HEK293 (cell line): ENCODE results near the gene SEMA3F.

Experiments
- CTCF ChIA-PET: fragments of 350-600 bp; formaldehyde crosslinking; extraction: SDS; loops from one replicate; lab custom pipeline; 2021; ENCODE audit warnings: antibody characterized with exemption; lab: Yijun Ruan, JAX
- POLR2A ChIA-PET: fragments of 300-600 bp; formaldehyde crosslinking; extraction: SDS; loops from one replicate; lab custom pipeline; 2020; ENCODE audit warnings: antibody characterized with exemption, inconsistent platforms; lab: Yijun Ruan, JAX
- H3K27ac ChIP-seq: fragments of 200-500 bp; sonication (Bioruptor generic); 2 replicates; pipeline ENCODE4 v1.5.1; 2014; ENCODE audit warnings: low read depth, low read length, control low read depth, inconsistent platforms; ENCODE audit errors: extremely low read depth
- H3K36me3 ChIP-seq, 2 experiments: fragments of 200-500 bp in 1 of 2; sonication (Bioruptor generic) in 1 of 2; 1 replicate in 1 of 2; 2 replicates in 1 of 2; pipeline ENCODE4 v1.5.1; 2014 to 2017; ENCODE audit warnings: inconsistent platforms in 2 of 2, low read length in 2 of 2; ENCODE audit not compliant: control insufficient read depth in 2 of 2, insufficient read depth in 1 of 2
- H3K4me1 ChIP-seq: fragments of 200-500 bp; sonication (Bioruptor generic); 2 replicates; pipeline ENCODE4 v1.5.1; 2014; ENCODE audit warnings: mild to moderate bottlenecking, low read length, inconsistent platforms; ENCODE audit not compliant: control insufficient read depth, insufficient read depth
- H3K4me3 ChIP-seq: 2 replicates; pipeline ENCODE4 v1.5.1; 2011; ENCODE audit warnings: low read depth, mild to moderate bottlenecking, control low read depth, low read length, moderate library complexity
- H3K9me3 ChIP-seq: fragments of 200-500 bp; sonication (Bioruptor generic); 2 replicates; pipeline ENCODE4 v1.5.1; 2014; ENCODE audit warnings: low read depth, low read length, inconsistent platforms; ENCODE audit not compliant: control insufficient read depth, insufficient read depth
- PRDM10 ChIP-seq: fragments of 450-650 bp; formaldehyde crosslinking; IDR thresholded peaks from 2 replicates; pipeline ENCODE4 v1.5.1; 2016; ENCODE audit warnings: missing biosample characterization, missing genetic modification characterization
- ZBTB20 ChIP-seq: fragments of 450-650 bp; formaldehyde crosslinking; IDR thresholded peaks from 2 replicates; pipeline ENCODE4 v1.5.1; 2016; ENCODE audit warnings: missing biosample characterization, missing genetic modification characterization
- ZBTB6 ChIP-seq: fragments of 450-650 bp; formaldehyde crosslinking; IDR thresholded peaks from 2 replicates; pipeline ENCODE4 v1.5.1; 2017; ENCODE audit warnings: missing biosample characterization, missing genetic modification characterization
- ZBTB7A ChIP-seq: fragments of 450-650 bp; formaldehyde crosslinking; IDR thresholded peaks from 2 replicates; pipeline ENCODE4 v1.5.1; 2016; ENCODE audit warnings: low read depth, missing biosample characterization, missing genetic modification characterization
- ZIC2 ChIP-seq: fragments of 450-650 bp; formaldehyde crosslinking; IDR thresholded peaks from 2 replicates; pipeline ENCODE4 v1.5.1; 2016; ENCODE audit warnings: missing biosample characterization, missing genetic modification characterization
- ZNF174 ChIP-seq: fragments of 450-650 bp; formaldehyde crosslinking; IDR thresholded peaks from 2 replicates; pipeline ENCODE4 v1.5.0; 2017; ENCODE audit warnings: missing biosample characterization, mild to moderate bottlenecking, missing genetic modification characterization
- ZNF19 ChIP-seq: fragments of 450-650 bp; formaldehyde crosslinking; IDR thresholded peaks from 2 replicates; pipeline ENCODE4; 2016; ENCODE audit warnings: missing biosample characterization, missing genetic modification characterization, low read depth
- ZNF600 ChIP-seq: fragments of 450-650 bp; formaldehyde crosslinking; IDR thresholded peaks from 2 replicates; pipeline ENCODE4 v1.5.1; 2016; ENCODE audit warnings: missing biosample characterization, missing genetic modification characterization
- ZNF621 ChIP-seq: fragments of 450-650 bp; formaldehyde crosslinking; IDR thresholded peaks from 2 replicates; pipeline ENCODE4 v1.5.1; 2017; ENCODE audit warnings: missing biosample characterization, missing genetic modification characterization
- ZNF623 ChIP-seq: fragments of 450-650 bp; formaldehyde crosslinking; IDR thresholded peaks from 2 replicates; pipeline ENCODE4 v1.5.1; 2016; ENCODE audit warnings: missing biosample characterization, missing genetic modification characterization
- ZNF791 ChIP-seq: fragments of 450-650 bp; formaldehyde crosslinking; IDR thresholded peaks from 2 replicates; pipeline ENCODE4 v1.5.1; 2016; ENCODE audit warnings: missing biosample characterization, missing genetic modification characterization

The SEMA3F gene

GRCh38 chr3:50228184-50228763, 73.2 kb downstream of the SEMA3F start (continued):
- 0 out of 2 replicates have a peak, but pooled peaks have one; percentile 42 for TF ChIP-seq ZBTB20 (tag by site-specific recombination)
- peak; percentile 29; the same call in 1 of the 2 replicates for TF ChIP-seq ZNF600 (tag by site-specific recombination)
- TF ChIP-seq ZBTB6 (tag by site-specific recombination), result peak; percentile 57; the same call in 1 of the 2 replicates

- H3K36me3 ChIP-seq, result no peaks in the 10 kb centered on the region
- no peak overlapping the region for H3K4me3 ChIP-seq
- ChIA-PET CTCF (interaction anchor here (0.7 to 6.2 kb wide), 11 partner anchors 9 to 95 kb away, joined by 3 to 56 read pairs (median 4); no protein-coding TSS in a partner anchor), POLR2A (interaction anchor here (0.8 kb wide), 1 partner anchor 17 kb away, joined by 3 read pairs; no protein-coding TSS in a partner anchor)
- no peak overlapping the region for H3K27ac ChIP-seq
- TF ChIP-seq ZNF791 (tag by site-specific recombination), result no peak
- peak; percentile 63 for TF ChIP-seq ZNF623
- TF ChIP-seq, all 188 proteins: peak for 1
- Histone ChIP-seq H3K4me1 (peaks cover 3% of the 10 kb centered on the region; the same call in 1 of the 2 replicates), H3K9me3 (no peaks in the 10 kb centered on the region)
Observed at GRCh38 chr3:50229490-50229889, 74.4 kb downstream of the SEMA3F start.

GRCh38 chr3:50230104-50230793, 75.1 kb downstream of the SEMA3F start:
- Histone ChIP-seq H3K4me3 (no peak overlapping the region), H3K36me3 (no peaks in the 10 kb centered on the region), H3K27ac (no peak overlapping the region), H3K9me3 (no peaks in the 10 kb centered on the region)
- POLR2A ChIA-PET, result interaction anchor here (0.8 kb wide), 1 partner anchor 16 kb away, joined by 3 read pairs; no protein-coding TSS in a partner anchor
- TF ChIP-seq PRDM10 (tag by site-specific recombination) (peak; percentile 63), ZIC2 (tag by site-specific recombination) (peak; percentile 58), ZNF19 (tag by site-specific recombination) (no peak)
- TF ChIP-seq, all 188 proteins: peak for 2
- peaks cover 3% of the 10 kb centered on the region; the same call in 1 of the 2 replicates for H3K4me1 ChIP-seq
- CTCF ChIA-PET, result interaction anchor here (0.9 to 6.2 kb wide), 7 partner anchors 8 to 95 kb away, joined by 4 to 56 read pairs (median 6); no protein-coding TSS in a partner anchor

- no peak overlapping the region for H3K27ac ChIP-seq
Observed at GRCh38 chr3:50230794-50231125, 75.6 kb downstream of the SEMA3F start.

More at GRCh38 chr3:50230794-50231125, 75.6 kb downstream of the SEMA3F start:
- CTCF ChIA-PET, result interaction anchor here (1.3 to 6.2 kb wide), 3 partner anchors 9 to 36 kb away, joined by 6 to 56 read pairs (median 6); no protein-coding TSS in a partner anchor
- H3K9me3 ChIP-seq, result no peaks in the 10 kb centered on the region
- POLR2A ChIA-PET, result interaction anchor here (0.6 kb wide), 1 partner anchor 60 kb away, joined by 7 read pairs; no protein-coding TSS in a partner anchor
- H3K4me1 ChIP-seq, result peaks cover 3% of the 10 kb centered on the region; the same call in 1 of the 2 replicates
- H3K4me3 ChIP-seq, result no peak overlapping the region
- no peak for TF ChIP-seq ZNF791 (tag by site-specific recombination)
- no peak for TF ChIP-seq ZBTB6 (tag by site-specific recombination)
- TF ChIP-seq ZNF174 (tag by site-specific recombination), result no peak
- TF ChIP-seq ZBTB7A (tag by site-specific recombination), result no peak
- TF ChIP-seq ZNF621, result no peak
- H3K36me3 ChIP-seq, result no peaks in the 10 kb centered on the region
